MM.1S (cell line): Measurements from ENCODE around the gene LHPP.

Experiments used
- EZH2phosphoT487 ChIP-seq: fragments of 300-600 bp; sonication (generic); IDR thresholded peaks from 2 replicates; pipeline ENCODE4 v1.6.1; 2018; ENCODE audit warnings: antibody characterized with exemption, low read length
- TF ChIP-seq, protein P1 (sequence below): fragments of 300-600 bp; sonication (generic); IDR thresholded peaks from 2 replicates; pipeline ENCODE4 v1.5.1; 2016; ENCODE audit warnings: antibody characterized with exemption, low read length, mixed read lengths

DNA sequence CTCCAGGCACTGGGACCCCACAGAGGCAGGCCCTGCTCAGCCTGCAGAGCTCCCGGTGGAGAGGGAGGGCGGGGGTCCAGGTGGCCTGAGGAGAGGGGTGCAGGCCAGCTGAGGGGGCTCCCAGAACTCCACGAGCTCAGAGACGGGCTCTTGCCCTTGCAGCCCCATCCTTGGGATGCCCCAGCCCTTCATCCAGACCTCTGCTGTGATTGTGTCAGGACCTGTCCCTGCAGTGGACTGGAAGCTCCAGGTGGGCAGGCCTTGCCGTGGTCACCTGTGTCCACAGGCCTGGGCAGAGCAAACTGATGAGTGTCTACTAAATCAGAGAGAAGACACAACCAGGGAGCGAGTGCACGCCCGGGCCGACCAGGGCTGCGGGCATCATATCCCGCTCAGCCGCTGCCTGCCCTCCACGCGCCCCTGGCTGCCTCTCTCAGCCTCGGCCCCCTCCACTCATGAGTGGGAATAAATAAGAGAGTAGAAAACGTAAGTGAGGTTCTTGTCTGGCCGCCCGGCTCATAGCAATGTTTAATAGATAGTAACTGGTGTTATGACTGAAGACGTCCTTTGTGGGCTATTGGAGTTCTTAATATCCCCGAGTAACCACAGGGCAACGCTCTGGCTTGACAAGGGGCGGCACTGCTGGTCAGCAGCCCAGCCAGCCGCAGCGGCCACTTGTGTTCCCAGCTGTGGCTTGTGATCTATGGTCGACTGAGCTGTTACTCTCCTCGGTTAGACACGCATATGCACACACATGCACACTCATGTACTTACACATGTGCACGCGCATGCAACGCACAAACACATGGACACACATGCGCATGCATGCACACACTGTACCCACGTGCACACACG is 105.6 kb downstream of the LHPP start:
- TF ChIP-seq, protein P1, sequence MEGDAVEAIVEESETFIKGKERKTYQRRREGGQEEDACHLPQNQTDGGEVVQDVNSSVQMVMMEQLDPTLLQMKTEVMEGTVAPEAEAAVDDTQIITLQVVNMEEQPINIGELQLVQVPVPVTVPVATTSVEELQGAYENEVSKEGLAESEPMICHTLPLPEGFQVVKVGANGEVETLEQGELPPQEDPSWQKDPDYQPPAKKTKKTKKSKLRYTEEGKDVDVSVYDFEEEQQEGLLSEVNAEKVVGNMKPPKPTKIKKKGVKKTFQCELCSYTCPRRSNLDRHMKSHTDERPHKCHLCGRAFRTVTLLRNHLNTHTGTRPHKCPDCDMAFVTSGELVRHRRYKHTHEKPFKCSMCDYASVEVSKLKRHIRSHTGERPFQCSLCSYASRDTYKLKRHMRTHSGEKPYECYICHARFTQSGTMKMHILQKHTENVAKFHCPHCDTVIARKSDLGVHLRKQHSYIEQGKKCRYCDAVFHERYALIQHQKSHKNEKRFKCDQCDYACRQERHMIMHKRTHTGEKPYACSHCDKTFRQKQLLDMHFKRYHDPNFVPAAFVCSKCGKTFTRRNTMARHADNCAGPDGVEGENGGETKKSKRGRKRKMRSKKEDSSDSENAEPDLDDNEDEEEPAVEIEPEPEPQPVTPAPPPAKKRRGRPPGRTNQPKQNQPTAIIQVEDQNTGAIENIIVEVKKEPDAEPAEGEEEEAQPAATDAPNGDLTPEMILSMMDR = no peak
- no peak for TF ChIP-seq EZH2phosphoT487
